T-helper 1 cell (primary cell): ENCODE results near the gene GPATCH8.
A peak's percentile ranks its signal among the peaks of the same experiment; 100 is the strongest.

Experiments used
- DNase-seq, 5 donors: peaks; one replicate each; pipeline ENCODE4 v3.0.0-alpha.2; 2012 to 2020

The GPATCH8 gene

DNA sequence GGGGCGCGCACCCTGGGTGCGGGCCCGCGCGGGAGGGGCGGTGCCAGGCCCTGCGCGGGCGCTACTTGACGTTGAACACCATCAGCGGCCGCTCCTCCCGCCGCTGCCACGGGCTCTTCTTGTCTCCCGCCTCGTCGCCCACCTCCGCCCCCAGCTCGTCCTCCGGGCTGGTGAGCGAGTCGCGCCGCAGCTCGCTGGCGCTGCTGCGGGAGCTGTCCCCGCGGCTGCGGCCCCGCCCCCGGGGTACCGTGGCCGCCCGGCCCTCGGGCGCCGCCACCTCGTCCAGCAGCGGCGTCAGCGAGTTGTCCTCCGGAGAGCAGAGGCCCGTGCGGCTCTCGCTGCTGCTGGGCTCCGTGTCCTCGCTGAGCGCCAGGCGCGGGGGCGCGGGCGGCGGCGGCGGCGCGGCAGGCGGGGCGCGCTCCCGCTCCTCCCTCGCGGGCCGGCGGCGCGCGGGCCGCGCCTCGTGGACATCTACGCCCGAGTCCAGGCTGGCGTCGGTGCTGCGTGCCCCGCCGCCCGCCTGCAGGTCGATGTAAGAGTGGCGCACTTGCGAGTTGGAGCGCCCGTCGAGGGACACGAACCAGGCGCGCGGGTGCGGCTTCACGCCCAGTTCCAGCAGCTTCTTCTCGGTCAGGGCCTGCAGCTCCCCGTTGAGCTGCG lies 149.4 kb downstream of the GPATCH8 start:
- no peak for DNase-seq

DNA sequence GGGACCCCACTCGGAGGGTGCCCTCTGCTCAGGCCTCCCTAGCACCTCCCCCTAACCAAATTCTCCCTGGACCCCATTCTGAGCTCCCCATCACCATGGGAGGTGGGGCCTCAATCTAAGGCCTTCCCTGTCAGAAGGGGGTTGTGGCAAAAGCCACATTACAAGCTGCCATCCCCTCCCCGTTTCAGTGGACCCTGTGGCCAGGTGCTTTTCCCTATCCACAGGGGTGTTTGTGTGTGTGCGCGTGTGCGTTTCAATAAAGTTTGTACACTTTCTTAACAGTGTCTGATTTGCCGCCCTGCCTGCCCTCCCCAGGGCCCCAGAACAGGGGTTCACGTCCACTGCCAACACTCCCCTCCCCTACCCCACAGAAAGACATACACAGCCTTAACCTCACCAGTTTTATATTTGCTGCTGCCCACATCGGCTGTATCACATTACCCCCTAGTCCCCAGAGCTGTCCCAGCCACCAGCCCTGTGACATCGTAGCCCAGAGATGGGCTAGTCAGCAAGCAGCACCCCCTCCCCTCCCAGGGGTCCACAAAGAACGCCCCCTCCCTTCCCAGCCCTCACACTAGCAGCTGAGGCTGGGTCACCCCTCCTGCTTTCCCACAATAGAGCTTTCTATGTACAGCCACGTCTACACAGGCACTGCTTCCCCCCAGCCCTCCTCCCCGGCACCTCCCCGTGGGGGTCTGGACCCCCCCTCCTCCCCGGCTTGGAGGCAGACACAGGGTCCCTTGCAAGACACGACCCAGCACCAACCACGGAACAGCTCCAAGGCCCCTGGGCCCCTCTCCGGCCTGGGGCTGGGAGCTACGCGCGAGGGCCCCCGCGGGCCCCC lies 150.2 kb downstream of the GPATCH8 start:
- no peak for DNase-seq

DNA sequence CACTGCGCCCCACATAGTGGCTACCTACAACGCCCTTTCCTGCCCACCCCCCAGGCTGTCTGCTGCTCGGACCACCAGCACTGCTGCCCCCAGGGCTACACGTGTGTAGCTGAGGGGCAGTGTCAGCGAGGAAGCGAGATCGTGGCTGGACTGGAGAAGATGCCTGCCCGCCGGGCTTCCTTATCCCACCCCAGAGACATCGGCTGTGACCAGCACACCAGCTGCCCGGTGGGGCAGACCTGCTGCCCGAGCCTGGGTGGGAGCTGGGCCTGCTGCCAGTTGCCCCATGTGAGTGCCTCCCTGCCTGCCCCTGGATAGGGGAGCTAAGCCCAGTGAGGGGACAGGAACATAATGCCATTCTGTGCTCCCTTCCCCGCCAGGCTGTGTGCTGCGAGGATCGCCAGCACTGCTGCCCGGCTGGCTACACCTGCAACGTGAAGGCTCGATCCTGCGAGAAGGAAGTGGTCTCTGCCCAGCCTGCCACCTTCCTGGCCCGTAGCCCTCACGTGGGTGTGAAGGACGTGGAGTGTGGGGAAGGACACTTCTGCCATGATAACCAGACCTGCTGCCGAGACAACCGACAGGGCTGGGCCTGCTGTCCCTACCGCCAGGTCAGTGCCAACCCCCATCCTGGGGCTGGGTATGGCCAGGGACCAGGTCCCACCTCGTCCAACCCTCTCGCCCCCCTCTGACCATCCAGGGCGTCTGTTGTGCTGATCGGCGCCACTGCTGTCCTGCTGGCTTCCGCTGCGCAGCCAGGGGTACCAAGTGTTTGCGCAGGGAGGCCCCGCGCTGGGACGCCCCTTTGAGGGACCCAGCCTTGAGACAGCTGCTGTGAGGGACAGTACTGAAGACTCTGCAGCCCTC lies 151.0 kb downstream of the GPATCH8 start:
- DNase-seq: no peak

DNA sequence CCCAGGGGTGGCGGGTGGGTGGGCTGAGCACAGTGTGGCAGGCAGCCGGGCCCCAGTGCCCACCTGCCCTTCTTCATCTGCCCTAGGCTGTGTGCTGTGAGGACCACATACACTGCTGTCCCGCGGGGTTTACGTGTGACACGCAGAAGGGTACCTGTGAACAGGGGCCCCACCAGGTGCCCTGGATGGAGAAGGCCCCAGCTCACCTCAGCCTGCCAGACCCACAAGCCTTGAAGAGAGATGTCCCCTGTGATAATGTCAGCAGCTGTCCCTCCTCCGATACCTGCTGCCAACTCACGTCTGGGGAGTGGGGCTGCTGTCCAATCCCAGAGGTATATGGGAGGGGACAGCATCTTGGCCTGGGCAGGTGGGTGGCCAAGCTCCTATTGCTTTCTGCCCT lies 151.7 kb downstream of the GPATCH8 start:
- DNase-seq: no peak

DNA sequence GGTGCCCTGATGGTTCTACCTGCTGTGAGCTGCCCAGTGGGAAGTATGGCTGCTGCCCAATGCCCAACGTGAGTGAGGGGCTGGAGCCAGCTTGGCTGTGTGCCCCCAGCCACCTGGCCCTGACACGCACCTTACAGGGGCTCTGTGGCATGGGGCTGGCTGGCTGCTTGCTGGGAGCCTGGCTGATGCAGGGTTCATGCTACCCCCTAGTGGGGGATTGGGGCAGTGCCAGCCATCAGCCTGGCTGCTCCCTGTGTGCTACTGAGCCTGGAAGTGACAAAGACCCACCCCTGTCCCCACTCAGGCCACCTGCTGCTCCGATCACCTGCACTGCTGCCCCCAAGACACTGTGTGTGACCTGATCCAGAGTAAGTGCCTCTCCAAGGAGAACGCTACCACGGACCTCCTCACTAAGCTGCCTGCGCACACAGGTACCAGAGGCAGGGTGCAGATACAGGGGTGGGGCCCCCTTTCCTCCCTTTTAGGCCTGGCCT lies 152.4 kb downstream of the GPATCH8 start:
- peak; percentile 33 to 60 (median 52) for DNase-seq

DNA sequence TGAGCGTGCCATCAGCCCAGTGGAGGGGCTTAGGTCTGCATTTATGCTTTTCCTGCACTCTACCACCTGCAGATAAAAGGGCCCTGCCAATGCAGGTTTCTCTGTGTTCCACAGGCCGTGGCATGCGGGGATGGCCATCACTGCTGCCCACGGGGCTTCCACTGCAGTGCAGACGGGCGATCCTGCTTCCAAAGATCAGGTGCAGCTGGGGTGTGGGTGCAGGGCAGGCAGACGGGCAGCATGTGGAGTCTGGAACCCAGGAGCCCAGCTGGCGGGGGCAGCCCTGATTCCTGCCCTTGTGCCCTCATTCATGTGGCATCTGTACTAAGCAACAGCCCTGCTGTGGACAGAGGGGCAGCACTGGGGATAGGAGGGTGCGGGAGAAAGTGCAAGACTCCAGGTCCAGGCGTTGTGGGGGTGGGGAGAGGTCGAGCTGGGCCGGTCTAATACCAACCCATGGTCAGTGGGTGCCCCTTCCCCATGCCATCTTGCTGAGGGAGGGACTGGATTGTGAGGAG lies 153.6 kb downstream of the GPATCH8 start:
- DNase-seq: no peak

DNA sequence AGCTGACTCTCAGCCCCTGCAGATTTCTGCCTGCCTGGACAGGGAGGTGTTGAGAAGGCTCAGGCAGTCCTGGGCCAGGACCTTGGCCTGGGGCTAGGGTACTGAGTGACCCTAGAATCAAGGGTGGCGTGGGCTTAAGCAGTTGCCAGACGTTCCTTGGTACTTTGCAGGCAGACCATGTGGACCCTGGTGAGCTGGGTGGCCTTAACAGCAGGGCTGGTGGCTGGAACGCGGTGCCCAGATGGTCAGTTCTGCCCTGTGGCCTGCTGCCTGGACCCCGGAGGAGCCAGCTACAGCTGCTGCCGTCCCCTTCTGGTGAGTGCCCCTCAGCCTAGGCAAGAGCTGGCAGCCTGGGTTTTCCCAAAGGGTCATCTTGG lies 154.2 kb downstream of the GPATCH8 start:
- DNase-seq: no peak

DNA sequence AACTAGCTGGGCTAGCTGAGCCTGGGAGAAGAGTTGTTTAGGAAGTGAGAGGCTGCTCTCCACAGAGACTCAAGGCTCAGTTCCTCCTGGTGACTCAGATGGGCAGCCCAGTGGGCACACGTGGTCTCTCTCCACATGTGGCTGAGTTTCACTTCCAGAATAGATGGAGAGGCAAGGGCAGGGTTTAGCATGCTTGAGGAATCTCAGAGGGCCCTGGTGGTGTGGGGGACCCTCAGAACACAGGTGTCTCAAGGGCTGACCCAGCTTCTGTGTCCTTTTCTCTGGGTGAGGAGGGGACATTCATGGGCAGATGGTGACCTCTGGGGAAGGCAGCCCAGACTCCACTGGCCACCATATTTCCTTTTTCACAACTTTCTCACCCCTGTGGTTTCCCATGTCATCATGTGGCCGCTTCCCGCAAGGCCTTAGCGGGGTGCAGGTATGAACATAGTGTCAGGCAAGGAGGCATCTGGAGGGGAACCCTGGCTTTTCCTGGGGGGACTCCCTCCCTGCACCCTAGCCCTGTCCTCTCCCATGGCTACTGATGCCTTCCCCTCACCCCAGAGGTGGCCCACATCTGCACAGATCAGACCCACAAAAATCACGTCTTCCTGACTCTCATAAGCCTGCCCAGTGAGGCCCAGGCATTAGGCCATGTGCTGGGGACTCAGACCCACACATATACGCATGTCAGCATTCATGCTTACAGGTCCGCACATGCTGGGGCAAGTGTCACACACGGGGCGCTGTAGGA lies 154.8 kb downstream of the GPATCH8 start:
- DNase-seq: no peak
